HG02759 (cell line): Measurements from ENCODE around the gene HIRA.
"Not testable (repeated sequence)": the region's sequence is repeated elsewhere in the genome, so short reads cannot be mapped to it uniquely, and the experiment has no call there.

Experiments
- ATAC-seq: cut with Tn5 transposase; IDR thresholded peaks from one replicate; pipeline ENCODE4 v1.9.1; 2021; ENCODE audit warnings: mild to moderate bottlenecking, moderate library complexity; ENCODE audit not compliant: unreplicated experiment

The HIRA gene

GRCh38 chr22:19387575-19387974, 44.0 kb downstream of the HIRA start:
- ATAC-seq = no peak

GRCh38 chr22:19387038-19387437, 44.5 kb downstream of the HIRA start:
- ATAC-seq = no peak

GRCh38 chr22:19386248-19386647, 45.3 kb downstream of the HIRA start:
- ATAC-seq = no peak

GRCh38 chr22:19385221-19385906, 46.2 kb downstream of the HIRA start:
- no peak for ATAC-seq

- ATAC-seq = no peak
Measured at GRCh38 chr22:19383292-19383691, 48.2 kb downstream of the HIRA start.

GRCh38 chr22:19382240-19382639, 49.3 kb downstream of the HIRA start:
- no peak for ATAC-seq

GRCh38 chr22:19378344-19378674, 53.2 kb downstream of the HIRA start:
- ATAC-seq = no peak

- ATAC-seq = no peak
Measured at GRCh38 chr22:19377565-19378343, 53.8 kb downstream of the HIRA start.

- ATAC-seq = no peak
Measured at GRCh38 chr22:19376971-19377370, 54.6 kb downstream of the HIRA start.

GRCh38 chr22:19376247-19376646, 55.3 kb downstream of the HIRA start:
- ATAC-seq = no peak

- no peak for ATAC-seq
Measured at GRCh38 chr22:19375435-19375834, 56.1 kb downstream of the HIRA start.

- ATAC-seq = no peak
Measured at GRCh38 chr22:19374410-19374809, 57.1 kb downstream of the HIRA start.

GRCh38 chr22:19373450-19373849, 58.1 kb downstream of the HIRA start:
- no peak for ATAC-seq

- ATAC-seq = no peak
Measured at GRCh38 chr22:19371893-19372292, 59.6 kb downstream of the HIRA start.

- no peak for ATAC-seq
Measured at GRCh38 chr22:19368876-19369275, 62.7 kb downstream of the HIRA start.

- no peak for ATAC-seq
Measured at GRCh38 chr22:19367763-19368367, 63.7 kb downstream of the HIRA start.

- ATAC-seq = not testable (repeated sequence)
Measured at GRCh38 chr22:19363541-19363940, 68.0 kb downstream of the HIRA start.

GRCh38 chr22:19361501-19362103, 69.9 kb downstream of the HIRA start:
- ATAC-seq = peak; percentile 90

GRCh38 chr22:19360862-19361261, 70.7 kb downstream of the HIRA start:
- ATAC-seq = no peak

GRCh38 chr22:19360300-19360792, 71.2 kb downstream of the HIRA start:
- ATAC-seq = no peak

- no peak for ATAC-seq
Measured at GRCh38 chr22:19359554-19360299, 71.8 kb downstream of the HIRA start.
